Measurements from ENCODE around the gene XPC. TPM values are rescaled to one million over a fixed set of nuclear protein-coding genes. Genes with fewer than 3 reads are reported as not detected.

XPC gene
- total RNA-seq, 1 donor from 2014 or later, result 26.8 TPM

DNA sequence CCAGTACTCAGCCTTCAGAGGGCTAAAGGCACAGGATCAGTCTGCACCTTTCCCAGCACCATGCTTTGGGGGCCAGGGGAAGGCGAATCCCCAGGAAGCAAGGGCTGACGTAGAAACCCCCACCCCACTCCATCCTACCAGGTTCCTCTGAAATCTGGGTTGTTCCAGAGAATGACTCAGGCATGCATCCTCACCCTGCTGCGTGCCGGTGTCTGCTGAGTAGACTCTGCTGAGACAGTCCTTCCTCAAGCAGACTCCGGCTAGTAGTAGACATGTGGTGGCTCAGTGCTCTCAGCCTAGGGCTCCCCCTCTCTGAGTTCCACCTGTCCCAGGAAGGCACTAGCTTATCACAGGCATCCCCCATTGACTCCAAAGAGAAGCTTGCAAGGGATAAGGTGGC is 44.5 kb downstream of the XPC start:
- Mint-ChIP-seq H3K4me3 (ENCODE audit: unreplicated experiment) (no peak overlapping the region), H3K27me3 (ENCODE audit: low read depth) (no peaks in the 10 kb centered on the region), H3K27ac (ENCODE audit: unreplicated experiment) (peak overlapping the region; percentile 17), H3K9me3 (ENCODE audit: low read depth) (no peaks in the 10 kb centered on the region), H3K4me1 (ENCODE audit: low read depth) (peaks cover 14% of the 10 kb centered on the region), H3K36me3 (ENCODE audit: low read depth) (peaks cover 52% of the 10 kb centered on the region)
- no peak for DNase-seq (ENCODE audit: low spot score)
- TF ChIP-seq, protein P1, sequence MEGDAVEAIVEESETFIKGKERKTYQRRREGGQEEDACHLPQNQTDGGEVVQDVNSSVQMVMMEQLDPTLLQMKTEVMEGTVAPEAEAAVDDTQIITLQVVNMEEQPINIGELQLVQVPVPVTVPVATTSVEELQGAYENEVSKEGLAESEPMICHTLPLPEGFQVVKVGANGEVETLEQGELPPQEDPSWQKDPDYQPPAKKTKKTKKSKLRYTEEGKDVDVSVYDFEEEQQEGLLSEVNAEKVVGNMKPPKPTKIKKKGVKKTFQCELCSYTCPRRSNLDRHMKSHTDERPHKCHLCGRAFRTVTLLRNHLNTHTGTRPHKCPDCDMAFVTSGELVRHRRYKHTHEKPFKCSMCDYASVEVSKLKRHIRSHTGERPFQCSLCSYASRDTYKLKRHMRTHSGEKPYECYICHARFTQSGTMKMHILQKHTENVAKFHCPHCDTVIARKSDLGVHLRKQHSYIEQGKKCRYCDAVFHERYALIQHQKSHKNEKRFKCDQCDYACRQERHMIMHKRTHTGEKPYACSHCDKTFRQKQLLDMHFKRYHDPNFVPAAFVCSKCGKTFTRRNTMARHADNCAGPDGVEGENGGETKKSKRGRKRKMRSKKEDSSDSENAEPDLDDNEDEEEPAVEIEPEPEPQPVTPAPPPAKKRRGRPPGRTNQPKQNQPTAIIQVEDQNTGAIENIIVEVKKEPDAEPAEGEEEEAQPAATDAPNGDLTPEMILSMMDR (IDR thresholded peaks at IDR 0.05), result no peak

DNA sequence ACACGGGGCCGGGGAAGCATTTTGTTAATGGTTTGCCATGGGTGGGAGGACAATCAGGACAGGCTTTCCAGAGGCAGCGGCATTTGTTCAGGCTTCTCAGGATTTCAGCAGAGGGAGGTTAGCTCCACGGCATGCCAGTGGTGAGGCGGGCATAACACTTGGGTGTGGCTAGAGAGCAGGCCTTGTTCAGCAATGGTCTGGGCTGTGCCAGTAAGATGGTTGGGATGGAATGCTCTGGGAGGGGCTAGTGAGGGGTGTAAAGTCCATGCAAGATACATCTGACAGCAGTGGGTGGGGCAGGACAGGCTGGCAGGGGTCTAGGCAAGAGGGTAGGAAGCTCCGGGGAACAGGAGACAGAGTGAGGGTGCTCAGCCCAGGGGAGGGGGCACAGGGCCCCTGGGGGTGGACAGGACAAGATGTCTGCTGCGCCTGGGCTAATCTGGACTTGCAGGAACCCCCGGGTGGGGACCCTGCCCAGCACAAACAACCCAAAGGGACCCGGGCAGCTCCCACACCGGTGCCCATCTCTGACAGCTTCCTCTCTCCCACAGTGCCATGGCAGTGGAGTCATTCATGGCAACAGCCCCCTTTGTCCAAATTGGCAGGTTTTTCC is 45.1 kb downstream of the XPC start:
- peak; percentile 84 for DNase-seq (ENCODE audit: low spot score)
- TF ChIP-seq, protein P1 (IDR thresholded peaks at IDR 0.05), result no peak
- Mint-ChIP-seq H3K27me3 (ENCODE audit: low read depth) (no peaks in the 10 kb centered on the region), H3K36me3 (ENCODE audit: low read depth) (peaks cover 54% of the 10 kb centered on the region), H3K27ac (ENCODE audit: unreplicated experiment) (no peak overlapping the region), H3K4me1 (ENCODE audit: low read depth) (peaks cover 14% of the 10 kb centered on the region), H3K4me3 (ENCODE audit: unreplicated experiment) (no peak overlapping the region), H3K9me3 (ENCODE audit: low read depth) (no peaks in the 10 kb centered on the region)

DNA sequence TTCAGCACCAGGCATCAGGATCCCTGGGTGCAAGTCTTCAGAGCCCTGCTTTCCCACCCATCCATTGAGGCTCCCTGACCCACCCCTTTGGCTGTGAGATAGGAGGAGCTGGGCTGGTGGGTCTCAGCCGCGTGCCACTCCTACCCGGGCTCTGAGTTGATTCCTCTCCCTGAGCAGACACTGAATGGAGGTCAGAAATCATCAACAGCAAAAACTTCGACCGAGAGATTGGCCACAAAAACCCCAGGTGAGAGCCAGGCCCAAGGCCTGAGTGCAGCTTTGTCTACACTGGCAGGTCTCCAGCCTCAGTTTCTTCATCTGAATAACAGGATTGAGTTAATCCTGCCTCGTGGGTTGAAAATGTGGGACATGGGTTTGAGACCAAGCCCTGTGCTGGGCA is 45.7 kb downstream of the XPC start:
- TF ChIP-seq, protein P1 (IDR thresholded peaks at IDR 0.05), result no peak
- peaks cover 54% of the 10 kb centered on the region for H3K36me3 Mint-ChIP-seq (ENCODE audit: low read depth)
- no peak overlapping the region for H3K4me3 Mint-ChIP-seq (ENCODE audit: unreplicated experiment)
- H3K27me3 Mint-ChIP-seq (ENCODE audit: low read depth), result no peaks in the 10 kb centered on the region
- H3K4me1 Mint-ChIP-seq (ENCODE audit: low read depth), result peaks cover 14% of the 10 kb centered on the region
- no peaks in the 10 kb centered on the region for H3K9me3 Mint-ChIP-seq (ENCODE audit: low read depth)
- no peak overlapping the region for H3K27ac Mint-ChIP-seq (ENCODE audit: unreplicated experiment)
- DNase-seq (ENCODE audit: low spot score), result no peak

DNA sequence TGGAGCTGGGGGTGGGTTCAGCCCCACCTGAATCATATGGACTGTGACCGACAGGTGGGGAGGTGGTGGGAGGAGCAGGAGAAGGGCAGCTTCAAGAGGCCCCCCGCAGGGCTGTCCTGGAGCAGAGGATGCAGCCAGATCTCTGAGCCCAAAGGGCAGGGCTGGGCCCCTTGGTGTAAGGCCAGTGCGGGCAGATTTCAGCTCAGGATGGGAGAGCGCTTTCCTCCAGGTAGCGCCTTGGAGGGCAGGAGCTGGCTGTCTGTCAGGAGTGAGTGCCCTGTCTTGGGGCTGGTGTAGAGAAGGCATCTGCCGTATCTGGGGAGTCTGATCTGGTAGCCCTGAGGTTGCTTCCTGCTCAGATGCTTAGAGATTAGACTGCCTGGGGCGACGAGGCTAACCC is 46.3 kb downstream of the XPC start:
- peak; percentile 77 for DNase-seq (ENCODE audit: low spot score)
- Mint-ChIP-seq H3K27ac (ENCODE audit: unreplicated experiment) (peak overlapping the region; percentile 27), H3K4me1 (ENCODE audit: low read depth) (peaks cover 18% of the 10 kb centered on the region), H3K36me3 (ENCODE audit: low read depth) (peaks cover 54% of the 10 kb centered on the region), H3K4me3 (ENCODE audit: unreplicated experiment) (no peak overlapping the region), H3K9me3 (ENCODE audit: low read depth) (no peaks in the 10 kb centered on the region), H3K27me3 (ENCODE audit: low read depth) (no peaks in the 10 kb centered on the region)
- TF ChIP-seq, protein P1 (IDR thresholded peaks at IDR 0.05), result no peak

DNA sequence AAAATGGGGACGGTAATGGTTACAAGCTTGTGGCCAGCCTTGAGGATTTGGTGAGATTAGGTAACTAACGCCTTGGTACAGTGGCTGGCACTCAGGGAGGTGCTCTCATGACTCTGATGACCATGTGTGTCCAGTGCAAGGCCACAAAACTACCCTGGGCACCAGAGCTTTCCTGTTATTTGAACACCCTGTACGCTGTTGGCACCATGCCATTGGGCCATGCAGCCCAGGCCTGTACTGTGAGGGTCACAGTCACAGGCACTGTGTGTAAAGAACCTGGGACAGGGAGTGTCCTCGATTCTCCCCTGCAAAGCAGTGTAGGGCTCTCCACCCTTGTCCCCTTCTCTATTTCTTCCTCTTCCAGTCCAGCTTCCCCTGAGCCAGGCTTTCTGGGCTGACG is 47.3 kb downstream of the XPC start:
- Mint-ChIP-seq H3K4me3 (ENCODE audit: unreplicated experiment) (no peak overlapping the region), H3K9me3 (ENCODE audit: low read depth) (no peaks in the 10 kb centered on the region), H3K27ac (ENCODE audit: unreplicated experiment) (no peak overlapping the region), H3K27me3 (ENCODE audit: low read depth) (no peaks in the 10 kb centered on the region), H3K4me1 (ENCODE audit: low read depth) (peaks cover 20% of the 10 kb centered on the region), H3K36me3 (ENCODE audit: low read depth) (peaks cover 52% of the 10 kb centered on the region)
- DNase-seq (ENCODE audit: low spot score), result no peak
- TF ChIP-seq, protein P1 (IDR thresholded peaks at IDR 0.05), result no peak

Data from chondrocyte (in vitro differentiated cells).